NCI-H524 treated with DMSO at 0.1 percent for 48 hours (cell line): Measurements from ENCODE around the gene IL4.
"Not testable (repeated sequence)": the region's sequence is repeated elsewhere in the genome, so short reads cannot be mapped to it uniquely, and the experiment has no call there.

ENCODE experiments used
- DNase-seq: peaks from one replicate; lab custom pipeline; 2025; lab: John Stamatoyannopoulos, UW

Gene IL4

GRCh38 chr5:132673939-132674630 is at the start of gene IL4:
TSS of gene IL4 (plus strand) at chr5:132673989. CDS start at chr5:132674051, 62 bp downstream.
- DNase-seq = no peak

- no peak for DNase-seq
Observed at GRCh38 chr5:132627470-132627869, 46.3 kb upstream of the IL4 start.

- DNase-seq = no peak
Observed at GRCh38 chr5:132628814-132629213, 45.0 kb upstream of the IL4 start.

- DNase-seq = no peak
Observed at GRCh38 chr5:132629230-132629944, 44.4 kb upstream of the IL4 start.

GRCh38 chr5:132633587-132633986 is 40.2 kb upstream of the IL4 start:
- not testable (repeated sequence) for DNase-seq

- no peak for DNase-seq
Observed at GRCh38 chr5:132635873-132636272, 37.9 kb upstream of the IL4 start.

GRCh38 chr5:132637241-132637640 is 36.5 kb upstream of the IL4 start:
- DNase-seq = no peak

GRCh38 chr5:132639706-132640130 is 34.1 kb upstream of the IL4 start:
- DNase-seq = no peak

GRCh38 chr5:132640613-132641012 is 33.2 kb upstream of the IL4 start:
- DNase-seq = no peak

GRCh38 chr5:132641241-132641723 is 32.5 kb upstream of the IL4 start:
- no peak for DNase-seq

- no peak for DNase-seq
Observed at GRCh38 chr5:132641841-132642240, 31.9 kb upstream of the IL4 start.

GRCh38 chr5:132644177-132644576 is 29.6 kb upstream of the IL4 start:
- no peak for DNase-seq

- DNase-seq = no peak
Observed at GRCh38 chr5:132646583-132647266, 27.1 kb upstream of the IL4 start.

- DNase-seq = no peak
Observed at GRCh38 chr5:132647473-132647872, 26.3 kb upstream of the IL4 start.

- no peak for DNase-seq
Observed at GRCh38 chr5:132648355-132648754, 25.4 kb upstream of the IL4 start.

GRCh38 chr5:132651838-132652469 is 21.8 kb upstream of the IL4 start:
- no peak for DNase-seq

GRCh38 chr5:132653716-132654115 is 20.1 kb upstream of the IL4 start:
- DNase-seq = no peak

GRCh38 chr5:132655821-132656773 is 17.7 kb upstream of the IL4 start:
- no peak for DNase-seq

GRCh38 chr5:132656774-132657355 is 16.9 kb upstream of the IL4 start:
- no peak for DNase-seq

GRCh38 chr5:132657676-132658380 is 16.0 kb upstream of the IL4 start, which contains the start of gene IL13:
TSS of gene IL13 (plus strand) at chr5:132658173. CDS start at chr5:132658187, 14 bp downstream.
- no peak for DNase-seq
